HG02588 (cell line): Measurements from ENCODE around the gene OR1B1.
"Not testable (repeated sequence)": the region's sequence is repeated elsewhere in the genome, so short reads cannot be mapped to it uniquely, and the experiment has no call there.

ENCODE experiments used
- ATAC-seq: cut with Tn5 transposase; IDR thresholded peaks from one replicate; pipeline ENCODE4 v1.9.1; 2021; ENCODE audit warnings: mild to moderate bottlenecking, moderate library complexity; ENCODE audit not compliant: unreplicated experiment

OR1B1 gene

GRCh38 chr9:122657527-122657926 is at the start of gene OR1B1:
Gene OR1B1, minus strand, starts transcription at chr9:122657627.
- no peak for ATAC-seq

- ATAC-seq, result no peak
Observed at GRCh38 chr9:122695696-122696095, 38.3 kb upstream of the OR1B1 start.

GRCh38 chr9:122684851-122685250 is 27.4 kb upstream of the OR1B1 start:
- no peak for ATAC-seq

GRCh38 chr9:122672481-122672880 is 15.1 kb upstream of the OR1B1 start:
- no peak for ATAC-seq

- ATAC-seq, result no peak
Observed at GRCh38 chr9:122661416-122661815, 4.0 kb upstream of the OR1B1 start, which contains the start of gene OR1L1. Gene OR1L1, plus strand, starts transcription at chr9:122661716. Its CDS starts 0 bp downstream, at chr9:122661716.

GRCh38 chr9:122656378-122656777 is 1.0 kb downstream of the OR1B1 start:
- ATAC-seq, result no peak

GRCh38 chr9:122642226-122642625 is 15.2 kb downstream of the OR1B1 start:
- no peak for ATAC-seq

- ATAC-seq, result no peak
Observed at GRCh38 chr9:122619996-122620395, 37.4 kb downstream of the OR1B1 start.

- no peak for ATAC-seq
Observed at GRCh38 chr9:122614362-122614761, 43.1 kb downstream of the OR1B1 start, which contains the start of gene OR1Q1. Gene OR1Q1, plus strand, starts transcription at chr9:122614738. Its CDS starts 0 bp downstream, at chr9:122614738.

- ATAC-seq, result no peak
Observed at GRCh38 chr9:122609804-122610203, 47.6 kb downstream of the OR1B1 start.

GRCh38 chr9:122606587-122606986 is 50.8 kb downstream of the OR1B1 start:
- no peak for ATAC-seq

- no peak for ATAC-seq
Observed at GRCh38 chr9:122605691-122606090, 51.7 kb downstream of the OR1B1 start.

GRCh38 chr9:122583284-122583683 is 74.1 kb downstream of the OR1B1 start, which contains the start of gene OR1L8:
Gene OR1L8, minus strand, starts transcription at chr9:122583384. Its CDS starts 14,907 bp downstream, at chr9:122568477.
- ATAC-seq, result not testable (repeated sequence)

GRCh38 chr9:122580360-122580759 is 77.1 kb downstream of the OR1B1 start:
- ATAC-seq, result no peak

- no peak for ATAC-seq
Observed at GRCh38 chr9:122579874-122580273, 77.6 kb downstream of the OR1B1 start.
